GM10248 (cell line): ENCODE data around the gene SSH2.

ENCODE experiments used
- CTCF ChIA-PET: fragments of 300-600 bp; sonication (Branson Sonifier 250); formaldehyde crosslinking; extraction: SDS; loops from one replicate; lab custom pipeline; 2021; ENCODE audit warnings: antibody characterized with exemption; lab: Yijun Ruan, JAX
- POLR2A ChIA-PET: fragments of 350-650 bp; sonication (Branson Sonifier 250); formaldehyde crosslinking; extraction: SDS; loops from one replicate; lab custom pipeline; 2020; ENCODE audit warnings: antibody characterized with exemption; lab: Yijun Ruan, JAX
- DNase-seq: peaks from one replicate; pipeline ENCODE4 v3.0.0; 2012; ENCODE audit errors: extremely low spot score
- CTCF ChIP-seq: IDR thresholded peaks from 2 replicates; pipeline ENCODE4 v1.5.1; 2012; ENCODE audit warnings: mild to moderate bottlenecking, low read depth; ENCODE audit errors: extremely low read depth, missing control alignments, control extremely low read depth

Gene SSH2

GRCh38 chr17:29844339-29845048 is 85.5 kb downstream of the SSH2 start:
- ChIA-PET POLR2A (no interaction called here), CTCF (interaction anchor here (0.7 to 1.9 kb wide), 4 partner anchors 9 to 87 kb away, joined by 3 to 6 read pairs (median 4); no protein-coding TSS in a partner anchor)
- no peak for TF ChIP-seq CTCF
- no peak for DNase-seq

- no peak for DNase-seq
- POLR2A ChIA-PET = no interaction called here
- CTCF ChIA-PET = interaction anchor here (1.6 to 3.3 kb wide), 5 partner anchors 12 to 202 kb away, joined by 3 to 9 read pairs (median 5); no protein-coding TSS in a partner anchor
- no peak for TF ChIP-seq CTCF
Observed at GRCh38 chr17:29840884-29841283, 89.1 kb downstream of the SSH2 start.

- CTCF ChIA-PET = interaction anchor here (1.3 to 3.3 kb wide), 7 partner anchors 9 to 200 kb away, joined by 3 to 9 read pairs (median 5); no protein-coding TSS in a partner anchor
- no peak for DNase-seq
- TF ChIP-seq CTCF = no peak
- POLR2A ChIA-PET = no interaction called here
Observed at GRCh38 chr17:29839656-29840055, 90.4 kb downstream of the SSH2 start.

- POLR2A ChIA-PET = no interaction called here
- no peak for DNase-seq
- CTCF ChIA-PET = interaction anchor here (0.9 to 3.3 kb wide), 5 partner anchors 13 to 92 kb away, joined by 3 to 9 read pairs (median 5); no protein-coding TSS in a partner anchor
- TF ChIP-seq CTCF = no peak
Observed at GRCh38 chr17:29838961-29839360, 91.1 kb downstream of the SSH2 start.

GRCh38 chr17:29837531-29837930 is 92.5 kb downstream of the SSH2 start:
- POLR2A ChIA-PET = interaction anchor here (0.6 kb wide), 1 partner anchor 21 kb away, joined by 4 read pairs; no protein-coding TSS in a partner anchor
- CTCF ChIA-PET = interaction anchor here (0.7 to 2.7 kb wide), 3 partner anchors 12 to 94 kb away, joined by 3 to 8 read pairs (median 4); no protein-coding TSS in a partner anchor

More at GRCh38 chr17:29837531-29837930, 92.5 kb downstream of the SSH2 start:
- no peak for DNase-seq
- TF ChIP-seq CTCF = no peak
